GM18507 (cell line): Measurements from ENCODE around the gene CYP2C9.
"Not testable (repeated sequence)": the region's sequence is repeated elsewhere in the genome, so short reads cannot be mapped to it uniquely, and the experiment has no call there.

Experiments used
- DNase-seq: peaks from one replicate; pipeline ENCODE4 v3.0.0; 2011; ENCODE audit warnings: low read depth; ENCODE audit not compliant: insufficient read length; ENCODE audit errors: extremely low spot score
- FAIRE-seq: peaks from 2 replicates; lab custom pipeline; 2011; peaks lifted over from hg19 to GRCh38; lab: Jason Lieb, UNC

CYP2C9 gene

DNA sequence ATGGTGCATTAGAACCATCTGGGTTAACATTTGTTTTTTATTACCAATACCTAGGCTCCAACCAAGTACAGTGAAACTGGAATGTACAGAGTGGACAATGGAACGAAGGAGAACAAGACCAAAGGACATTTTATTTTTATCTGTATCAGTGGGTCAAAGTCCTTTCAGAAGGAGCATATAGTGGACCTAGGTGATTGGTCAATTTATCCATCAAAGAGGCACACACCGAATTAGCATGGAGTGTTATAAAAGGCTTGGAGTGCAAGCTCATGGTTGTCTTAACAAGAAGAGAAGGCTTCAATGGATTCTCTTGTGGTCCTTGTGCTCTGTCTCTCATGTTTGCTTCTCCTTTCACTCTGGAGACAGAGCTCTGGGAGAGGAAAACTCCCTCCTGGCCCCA lies at the start of gene CYP2C9:
TSS of gene CYP2C9 (plus strand) at position 276 of the 400 bp plus-strand sequence. CDS start at position 301, 25 bp downstream.
- DNase-seq: no peak
- FAIRE-seq: no peak

- no peak for FAIRE-seq
- no peak for DNase-seq
These were observed 49.3 kb upstream of the CYP2C9 start for GRCh38 chr10:94889123-94889522.

- DNase-seq (no peak), FAIRE-seq (no peak)
These were observed 48.0 kb upstream of the CYP2C9 start for GRCh38 chr10:94890264-94891022.

DNA sequence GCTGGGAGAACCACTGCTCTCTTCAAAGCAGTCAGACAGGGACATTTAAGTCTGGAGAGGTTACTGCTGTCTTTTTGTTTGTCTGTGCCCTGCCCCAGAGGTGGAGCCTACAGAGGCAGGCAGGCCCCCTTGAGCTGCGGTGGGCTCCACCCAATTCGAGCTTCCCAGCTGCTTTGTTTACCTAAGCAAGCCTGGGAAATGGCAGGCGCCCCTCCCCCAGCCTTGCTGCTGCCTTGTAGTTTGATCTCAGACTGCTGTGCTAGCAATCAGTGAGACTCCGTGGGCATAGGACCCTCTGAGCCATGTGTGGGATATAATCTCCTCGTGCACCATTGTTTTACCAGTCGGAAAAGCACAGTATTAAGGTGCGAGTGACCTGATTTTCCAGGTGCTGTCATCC lies 40.0 kb upstream of the CYP2C9 start:
- not testable (repeated sequence) for DNase-seq, FAIRE-seq

DNA sequence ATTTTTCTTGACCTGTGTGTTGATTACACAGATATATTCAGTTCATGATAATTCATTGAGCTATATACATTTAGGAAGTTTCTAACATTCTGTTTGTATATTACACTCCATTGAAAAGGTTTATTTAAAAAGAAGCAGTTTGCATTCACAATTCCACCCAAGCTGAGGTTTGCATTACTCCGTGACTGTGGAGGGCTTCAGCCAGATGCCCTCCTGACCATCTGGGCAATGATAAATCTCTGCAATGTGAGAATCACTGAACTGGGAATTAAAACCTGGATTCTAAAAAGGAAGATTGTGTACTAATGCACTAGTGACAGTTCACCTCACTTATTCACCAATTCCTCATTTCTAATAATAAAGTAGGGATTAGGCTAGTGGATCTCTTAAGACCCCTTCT lies 36.4 kb upstream of the CYP2C9 start:
- FAIRE-seq (no peak), DNase-seq (no peak)

DNA sequence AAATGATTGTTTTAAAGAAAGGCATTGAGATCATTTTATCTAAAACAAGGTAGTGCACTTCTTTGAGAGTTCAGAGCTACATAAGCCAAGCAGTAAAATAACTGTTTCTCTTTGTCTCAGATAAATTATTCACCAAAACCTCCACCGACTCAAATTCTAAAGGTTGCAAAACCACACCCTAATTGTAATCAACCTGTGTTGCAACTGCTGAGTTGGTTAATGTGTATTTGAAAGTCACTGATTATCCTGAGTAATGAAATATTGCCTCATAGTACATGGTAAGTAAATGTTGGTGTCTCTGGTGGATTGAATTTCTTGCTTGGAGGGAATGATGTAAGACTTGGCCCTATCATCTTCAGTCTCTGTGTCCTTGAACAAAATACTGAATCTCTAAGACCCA lies 35.9 kb upstream of the CYP2C9 start:
- FAIRE-seq: no peak
- no peak for DNase-seq

DNA sequence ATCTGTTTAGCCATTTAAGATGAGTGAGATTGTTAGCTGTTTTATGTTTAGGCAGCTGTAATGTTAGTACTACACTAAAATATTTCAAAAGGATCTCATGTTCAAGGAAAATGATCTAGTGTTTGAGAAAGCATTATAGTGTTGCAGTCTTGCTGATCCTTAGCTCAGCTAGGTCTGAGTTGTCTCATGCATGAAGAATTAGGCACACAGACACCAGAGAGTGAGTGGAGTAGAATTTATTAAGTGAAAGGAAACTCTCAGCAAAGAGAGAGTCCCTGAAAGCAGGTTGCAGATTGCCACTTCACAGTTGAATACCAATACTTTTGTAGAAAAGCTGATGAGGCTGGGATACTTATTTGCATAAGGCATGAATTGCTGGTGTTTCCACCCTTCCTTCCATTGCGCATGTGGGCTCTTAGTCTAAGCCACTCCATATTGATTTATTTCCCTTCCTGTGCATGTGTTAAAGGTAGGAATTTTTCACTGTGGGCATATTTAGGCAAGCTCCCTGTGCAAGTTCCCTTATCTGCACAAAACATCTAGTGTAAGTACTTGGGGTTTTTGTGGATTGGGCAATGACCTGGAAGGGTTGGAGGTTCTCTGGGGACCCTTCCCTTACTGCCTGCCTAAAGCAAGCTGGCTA lies 33.8 kb upstream of the CYP2C9 start:
- not testable (repeated sequence) for FAIRE-seq, DNase-seq

- DNase-seq (no peak), FAIRE-seq (no peak)
These were observed 22.0 kb upstream of the CYP2C9 start for GRCh38 chr10:94916423-94916822.

GRCh38 chr10:94936721-94937120 lies 1.7 kb upstream of the CYP2C9 start:
- DNase-seq (no peak), FAIRE-seq (no peak)

- not testable (repeated sequence) for FAIRE-seq, DNase-seq
These were observed 5.1 kb downstream of the CYP2C9 start for GRCh38 chr10:94943432-94944103.

DNA sequence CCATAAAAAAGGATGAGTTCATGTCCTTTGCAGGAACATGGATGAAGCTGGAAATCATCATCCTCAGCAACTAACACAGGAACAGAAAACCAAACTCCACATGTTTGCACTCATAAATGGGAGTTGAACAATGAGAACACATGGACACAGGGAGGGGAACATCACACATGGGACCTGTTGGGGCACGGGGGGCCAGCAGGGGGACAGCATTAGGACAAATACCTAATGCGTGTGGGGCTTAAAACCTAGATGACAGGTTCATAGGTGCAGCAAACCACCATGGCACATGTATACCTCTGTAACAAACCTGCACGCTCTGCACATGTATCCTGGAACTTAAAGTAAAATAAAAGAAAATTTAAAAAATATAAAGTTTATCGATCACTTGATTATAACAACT lies 7.7 kb downstream of the CYP2C9 start:
- DNase-seq, FAIRE-seq: not testable (repeated sequence)

- FAIRE-seq (peak; percentile 75), DNase-seq (no peak)
These were observed 25.4 kb downstream of the CYP2C9 start for GRCh38 chr10:94963901-94964300.

- DNase-seq (no peak), FAIRE-seq (no peak)
These were observed 45.1 kb downstream of the CYP2C9 start for GRCh38 chr10:94983555-94983954.

DNA sequence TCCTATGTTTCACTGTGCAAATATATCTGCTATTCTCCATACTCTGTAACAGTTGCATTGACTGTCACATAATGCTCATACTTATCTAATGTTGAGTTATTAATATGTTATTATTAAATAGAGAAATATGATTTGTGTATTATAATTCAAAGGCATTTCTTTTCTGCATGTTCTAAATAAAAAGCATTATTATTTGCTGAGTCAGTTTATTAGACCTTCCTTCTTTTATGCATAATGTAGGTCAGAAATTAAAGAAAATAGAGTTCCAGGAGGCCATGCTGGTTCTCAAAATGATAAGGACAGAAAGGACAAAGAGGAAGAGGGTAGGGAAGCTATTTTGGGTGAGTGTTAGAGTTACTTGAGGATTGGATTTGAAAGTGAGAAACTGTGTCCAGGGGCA lies 50.7 kb downstream of the CYP2C9 start:
- FAIRE-seq (no peak), DNase-seq (no peak)

- FAIRE-seq: no peak
- no peak for DNase-seq
These were observed 52.9 kb downstream of the CYP2C9 start for GRCh38 chr10:94991243-94991888.

DNA sequence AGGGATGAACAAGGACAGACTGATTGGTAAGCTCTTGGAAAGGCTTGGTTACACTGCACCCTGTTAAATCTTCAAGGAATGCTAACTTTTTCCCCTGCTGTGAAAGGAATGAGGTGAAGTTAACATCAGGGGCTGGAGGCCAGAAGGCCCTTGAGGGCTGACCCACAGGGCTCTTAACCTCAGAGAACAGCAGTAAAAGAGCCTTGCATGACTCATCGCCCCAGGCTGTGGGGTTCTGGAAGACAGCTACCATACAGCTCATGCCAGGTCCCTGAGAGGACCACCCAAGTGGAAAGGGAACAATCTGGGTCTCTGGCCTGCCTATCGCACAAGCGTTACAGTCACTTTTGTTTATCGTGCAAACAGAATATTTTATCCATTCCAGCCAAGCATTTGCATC lies 54.4 kb downstream of the CYP2C9 start:
- DNase-seq (no peak), FAIRE-seq (no peak)

DNA sequence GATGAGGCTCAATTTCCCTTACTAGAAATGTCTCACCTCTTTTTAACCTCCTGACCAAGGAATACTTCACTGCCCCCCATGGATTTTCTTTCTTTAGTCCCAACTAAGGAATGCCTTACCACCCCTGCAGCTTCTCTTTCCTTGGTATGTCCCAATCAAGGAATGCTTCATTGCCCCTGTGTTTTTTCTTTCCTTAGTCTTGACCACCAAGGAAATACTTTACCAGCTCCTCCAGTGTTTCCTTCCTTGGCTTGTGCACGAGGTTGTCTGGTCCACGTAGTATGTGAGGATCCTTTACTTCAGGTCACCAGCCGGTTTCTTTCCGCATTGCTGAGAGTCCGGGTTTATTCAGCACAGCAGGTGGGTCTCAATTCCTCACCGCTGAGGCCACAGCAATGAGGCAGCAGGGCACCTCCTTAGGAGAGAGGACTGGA lies 59.3 kb downstream of the CYP2C9 start:
- no peak for DNase-seq
- no peak for FAIRE-seq

- DNase-seq: no peak
- FAIRE-seq: no peak
These were observed 88.0 kb downstream of the CYP2C9 start for GRCh38 chr10:95026461-95026860.

DNA sequence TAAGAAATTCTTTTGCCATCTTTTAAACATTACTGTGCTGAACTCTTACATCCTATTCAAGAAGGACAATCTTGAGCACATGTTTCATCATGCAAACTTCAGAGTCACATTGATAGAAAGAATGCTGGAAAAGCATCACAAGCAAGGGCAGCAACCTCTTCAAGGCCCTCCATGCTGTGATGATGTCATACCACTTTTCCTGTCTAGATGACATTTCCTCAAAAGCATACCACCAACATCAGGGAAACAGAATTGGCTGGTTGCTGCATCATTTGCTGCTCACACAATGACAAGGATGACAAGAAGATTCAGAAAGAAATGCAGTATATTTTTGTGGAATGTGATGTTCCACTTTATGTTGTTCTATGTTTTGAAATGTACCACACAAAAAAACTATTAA lies 93.2 kb downstream of the CYP2C9 start:
- DNase-seq (no peak), FAIRE-seq (no peak)

GRCh38 chr10:95034401-95034800 lies 95.9 kb downstream of the CYP2C9 start:
- FAIRE-seq: no peak
- no peak for DNase-seq
